Endometrial microvascular endothelial cells (primary cell): ENCODE data around the gene CELSR2. TPM values are rescaled to one million over a fixed set of nuclear protein-coding genes. Genes with fewer than 3 reads are reported as not detected.

Source experiments
- in situ Hi-C: cut with HindIII; loops from 2 replicates; pipeline ENCODE4 v1.10.0; 2017; ENCODE audit warnings: low sequenced_read_pairs, low pct_unique_long_range_greater_than_20kb; ENCODE audit errors: inconsistent ontology term
- total RNA-seq: library from RNA; depleted of rRNA; stranded (reverse); fragments of >200 nt; gene quantifications from one replicate; pipeline ENCODE4 v1.2.3, GENCODE V29; 2015; ENCODE audit errors: inconsistent ontology term

CELSR2 gene
- total RNA-seq, 1 donor from 2014 or later, result 0.37 TPM

- in situ Hi-C loops, result no loop called here
Observed at GRCh38 chr1:109314795-109315194, 65.5 kb downstream of the CELSR2 start.

DNA sequence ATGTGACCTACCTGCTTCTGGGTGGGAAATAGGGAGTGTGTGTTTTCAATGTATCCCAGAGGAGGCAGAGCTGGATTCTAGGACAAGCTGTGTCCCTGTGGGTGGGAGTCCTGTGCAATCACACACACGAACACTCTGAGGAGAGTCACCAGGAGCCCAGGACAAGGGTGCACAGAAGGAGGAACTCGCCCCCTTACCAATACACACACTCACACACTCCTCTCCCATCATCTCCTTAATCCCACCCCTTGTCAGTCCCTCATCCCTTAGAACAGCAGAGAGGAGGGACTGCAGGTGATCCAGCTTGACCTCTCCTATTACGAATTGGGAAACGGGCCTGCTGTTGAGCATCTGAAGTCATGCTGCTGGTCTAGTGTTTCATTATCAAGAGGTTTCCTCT lies 65.9 kb downstream of the CELSR2 start:
- in situ Hi-C loops, result no loop called here

DNA sequence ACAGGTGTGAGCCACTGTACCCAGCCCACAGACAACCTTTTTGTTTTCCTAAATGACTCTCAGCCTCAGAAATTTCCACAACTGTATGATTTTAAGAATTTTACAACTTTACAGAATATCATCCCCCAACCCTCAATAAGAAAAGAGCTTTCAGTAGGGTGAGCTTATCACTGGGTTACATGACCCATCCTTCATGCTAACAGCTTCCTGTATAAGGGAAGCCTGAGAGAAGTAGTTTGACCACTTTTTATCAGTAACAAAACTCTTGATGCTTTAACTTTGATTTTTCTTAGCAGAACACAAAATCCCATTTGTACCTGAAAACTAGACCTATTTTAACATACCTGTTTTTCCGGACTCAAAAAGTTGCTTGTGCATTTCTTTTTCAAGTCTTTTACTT lies 67.2 kb downstream of the CELSR2 start:
- in situ Hi-C loops, result no loop called here

- in situ Hi-C loops, result no loop called here
Observed at GRCh38 chr1:109319114-109319513, 69.8 kb downstream of the CELSR2 start.

GRCh38 chr1:109322974-109323373 lies 73.6 kb downstream of the CELSR2 start:
- in situ Hi-C loops, result no loop called here

Other genes starting within 250 kb of the CELSR2 start
- gene WDR47, start 207.4 kb upstream of the CELSR2 start, total RNA-seq, result 16.1 TPM
- gene TAF13, start 173.5 kb upstream of the CELSR2 start, total RNA-seq, result 44.9 TPM
- 15.9 TPM for gene TMEM167B, start 158.8 kb upstream of the CELSR2 start, total RNA-seq
- 0.84 TPM for gene ELAPOR1, start 135.4 kb upstream of the CELSR2 start, total RNA-seq
- 263 TPM for gene SARS1, start 35.6 kb upstream of the CELSR2 start, total RNA-seq
- 23.8 TPM for gene PSRC1, start 33.6 kb downstream of the CELSR2 start, total RNA-seq
- not detected for gene MYBPHL, start 57.5 kb downstream of the CELSR2 start, total RNA-seq
- gene SORT1, start 148.4 kb downstream of the CELSR2 start, total RNA-seq, result 12.4 TPM
- gene PSMA5, start 176.9 kb downstream of the CELSR2 start, total RNA-seq, result 67.8 TPM
- 0.37 TPM for gene SYPL2, start 217.0 kb downstream of the CELSR2 start, total RNA-seq
- gene ATXN7L2, start 234.4 kb downstream of the CELSR2 start, total RNA-seq, result 3.5 TPM
- 1.4 TPM for gene CYB561D1, start 244.6 kb downstream of the CELSR2 start, total RNA-seq